K562 (cell line): ENCODE results near the gene TMEM163. TPM values are rescaled to one million over a fixed set of nuclear protein-coding genes. Genes with fewer than 3 reads are reported as not detected.

Source experiments
- ATAC-seq: fragments of 200-7000 bp; cut with Tn5 transposase; 3 replicates; pipeline ENCODE4 v1.9.1; 2020; ENCODE audit warnings: moderate library complexity
- BruUV-seq: library from RNA; stranded (reverse); fragments of 400-500 nt; replicated peaks from 2 replicates; lab custom pipeline; 2021; lab: Mats Ljungman, UMichigan
- CTCF ChIA-PET: fragments of 300-600 bp; formaldehyde crosslinking; extraction: SDS; loops from one replicate; lab custom pipeline; 2021; ENCODE audit warnings: low intra/inter-chr PET ratio; lab: Yijun Ruan, JAX
- POLR2A ChIA-PET: fragments of 300-600, 350-650 bp; sonication (Branson Sonifier 250); formaldehyde crosslinking; extraction: SDS; loops from one replicate; lab custom pipeline; 2021; ENCODE audit warnings: antibody characterized with exemption, inconsistent platforms; lab: Yijun Ruan, JAX
- DNase-seq, 4 experiments: peaks; one replicate each; pipeline versions ENCODE4 v3.0.0 to v3.0.0-alpha.2; 2011 to 2018; ENCODE audit warnings: low spot score in 3 of 4, mixed read lengths in 3 of 4; ENCODE audit errors: extremely low read depth in 1 of 4
- FAIRE-seq: peaks from 2 replicates; lab custom pipeline; 2011; peaks lifted over from hg19 to GRCh38; lab: Jason Lieb, UNC
- H2AFZ ChIP-seq: 2 replicates; pipeline ENCODE4 v1.6.0; 2011; ENCODE audit warnings: low read depth, low read length, control low read depth, inconsistent platforms
- H3K27ac ChIP-seq: fragments of 200-600 bp; 3 replicates; pipeline ENCODE4 v1.8.0; 2011; ENCODE audit warnings: low read depth, mild to moderate bottlenecking, control low read depth, inconsistent platforms, low read length, moderate library complexity, mixed read lengths; ENCODE audit errors: extremely low read depth
- H3K27me3 ChIP-seq, 2 experiments: fragments of 300-600 bp in 1 of 2; 2 replicates in 1 of 2; 3 replicates in 1 of 2; pipeline versions ENCODE4 v1.6.0 to v1.8.0; 2011; ENCODE audit warnings: inconsistent platforms in 2 of 2, low read length in 2 of 2, mild to moderate bottlenecking in 1 of 2, mixed read lengths in 1 of 2, moderate library complexity in 1 of 2; ENCODE audit not compliant: control insufficient read depth in 2 of 2, insufficient read depth in 2 of 2
- H3K36me3 ChIP-seq: fragments of 300-600 bp; 3 replicates; pipeline ENCODE4 v1.8.0; 2011; ENCODE audit warnings: mild to moderate bottlenecking, low read length, inconsistent platforms; ENCODE audit not compliant: control insufficient read depth, insufficient read depth
- H3K4me1 ChIP-seq, 2 experiments: fragments of 200-600 bp in 1 of 2; replicated peaks in 1 of 2; 2 replicates in 1 of 2; 3 replicates in 1 of 2; pipeline versions ENCODE4 v1.5.1 to v1.8.0; 2011; ENCODE audit warnings: inconsistent platforms in 2 of 2, low read length in 2 of 2, mild to moderate bottlenecking in 1 of 2, mixed read lengths in 1 of 2, moderate library complexity in 1 of 2; ENCODE audit not compliant: control insufficient read depth in 2 of 2, insufficient read depth in 2 of 2
- H3K4me2 ChIP-seq: 2 replicates; pipeline ENCODE4 v1.6.1; 2011; ENCODE audit warnings: low read length, control low read depth, inconsistent platforms, mixed read lengths; ENCODE audit not compliant: insufficient read depth
- H3K4me3 ChIP-seq: fragments of 200-600 bp; sonication (generic), shearing (Covaris generic); 2 replicates; pipeline ENCODE4 v1.5.1; 2016; ENCODE audit warnings: control low read depth, inconsistent platforms
- H3K79me2 ChIP-seq: fragments of 200-600 bp; 3 replicates; pipeline ENCODE4 v1.8.0; 2011; ENCODE audit warnings: low read length, inconsistent platforms; ENCODE audit not compliant: control insufficient read depth, insufficient read depth
- H3K9ac ChIP-seq, 2 experiments: 2 replicates each; pipeline versions ENCODE4 v1.6.0 to v1.6.1; 2011; ENCODE audit warnings: low read depth in 2 of 2, low read length in 2 of 2, control low read depth in 1 of 2, inconsistent platforms in 1 of 2, mild to moderate bottlenecking in 1 of 2, mixed read lengths in 1 of 2; ENCODE audit not compliant: insufficient read depth in 1 of 2
- H3K9me1 ChIP-seq: one replicate; pipeline ENCODE4 v1.6.0; 2011; ENCODE audit warnings: inconsistent platforms, mild to moderate bottlenecking, low read length, moderate library complexity; ENCODE audit not compliant: control insufficient read depth, insufficient read depth
- H3K9me3 ChIP-seq: replicated peaks from 2 replicates; pipeline ENCODE4 v1.5.1; 2011; ENCODE audit warnings: low read depth, low read length, inconsistent platforms; ENCODE audit not compliant: control insufficient read depth, insufficient read depth
- H4K20me1 ChIP-seq: replicated peaks from 2 replicates; pipeline ENCODE4 v1.6.1; 2011; ENCODE audit warnings: low read length, inconsistent platforms, mixed read lengths; ENCODE audit not compliant: control insufficient read depth, insufficient read depth
- CEBPB ChIP-seq: fragments of 450-650 bp; IDR thresholded peaks from 2 replicates; pipeline ENCODE4 v1.6.1; 2016; ENCODE audit warnings: missing genetic modification characterization, missing compliant biosample characterization
- CTBP1 ChIP-seq: fragments of 450-650 bp; IDR thresholded peaks from 2 replicates; pipeline ENCODE4 v1.6.1; 2016; ENCODE audit warnings: borderline replicate concordance
- ELK3 ChIP-seq: fragments of 450-650 bp; formaldehyde crosslinking; IDR thresholded peaks from 2 replicates; pipeline ENCODE4 v1.4.0; 2020; ENCODE audit warnings: mild to moderate bottlenecking
- KDM1A ChIP-seq, 2 experiments: fragments of 450-650 bp; IDR thresholded peaks; 2 replicates each; pipeline ENCODE4 v1.6.1; 2016; ENCODE audit warnings: mild to moderate bottlenecking in 2 of 2
- MTA2 ChIP-seq: fragments of 450-650 bp; IDR thresholded peaks from 2 replicates; pipeline ENCODE4 v1.6.1; 2016; ENCODE audit warnings: low read depth
- SAFB ChIP-seq: fragments of 200-400 bp; formaldehyde crosslinking; IDR thresholded peaks from 2 replicates; pipeline ENCODE4 v1.6.1; 2017; ENCODE audit warnings: low read depth, low read length, borderline replicate concordance
- STAT5B ChIP-seq: fragments of 250-450 bp; sonication (Bioruptor Pico); IDR thresholded peaks from 2 replicates; pipeline ENCODE4 v1.8.0; 2021; ENCODE audit warnings: mild to moderate bottlenecking, inconsistent platforms
- TBP ChIP-seq: optimal IDR thresholded peaks from 2 replicates; pipeline ENCODE3; 2011; ENCODE audit warnings: low read depth, low read length, improper control_type of control experiment
- TOE1 ChIP-seq, 2 experiments: fragments of 450-650 bp in 1 of 2; sonication (generic) in 1 of 2; formaldehyde crosslinking in 1 of 2; IDR thresholded peaks; 2 replicates each; pipeline versions ENCODE4 v1.7.1 to v1.8.0; 2016 to 2022; ENCODE audit warnings: borderline replicate concordance in 2 of 2, mild to moderate bottlenecking in 2 of 2, antibody characterized with exemption in 1 of 2, inconsistent platforms in 1 of 2, low read depth in 1 of 2, missing genetic modification reagents in 1 of 2, moderate library complexity in 1 of 2
- TSHZ1 ChIP-seq: fragments of 250-450 bp; sonication (Bioruptor Pico); IDR thresholded peaks from 2 replicates; pipeline ENCODE4 v1.4.0; 2020; ENCODE audit warnings: mild to moderate bottlenecking, moderate library complexity
- ZNF696 ChIP-seq: fragments of 250-450 bp; sonication (Bioruptor Pico); conservative IDR thresholded peaks from 2 replicates; pipeline ENCODE4 v1.4.0; 2020; ENCODE audit warnings: mild to moderate bottlenecking, moderate library complexity
- WGBS: fragments of 100-300 bp; shearing (Covaris generic); methylation state at CpG from one replicate; pipeline ENCODE4 v1.1.6; 2016; ENCODE audit warnings: low coverage, mixed read lengths; ENCODE audit not compliant: insufficient coverage; ENCODE audit errors: missing lambda C conversion rate; 5-methylcytosine and 5-hydroxymethylcytosine counted together
- in situ Hi-C: fragments of 300-500 bp; cut with MboI; formaldehyde crosslinking; loops from 4 replicates; pipeline ENCODE4 v1.15.0; 2018; ENCODE audit warnings: inconsistent platforms, mixed read lengths
- intact Hi-C: fragments of 100-400 bp; cut with micrococcal nuclease; formaldehyde crosslinking; loops from 2 replicates; pipeline ENCODE4 v1.14.2; 2022
- polyA plus RNA-seq, 8 experiments: library from polyadenylated mRNA; depleted of rRNA in 4 of 8; stranded (reverse) in 5 of 8; unstranded in 3 of 8; fragments of >200 nt; fragmentation: Nextera tagmentation in 2 of 8; fragmentation: Illumina TruSeq in 1 of 8; extraction: Ambion mirVana in 2 of 8; extraction: Trizol in 1 of 8; gene quantifications; 2 replicates each; pipeline versions ENCODE4 v1.2.1 to v1.2.3, GENCODE V29; 2011 to 2014; ENCODE audit warnings: inconsistent platforms in 1 of 8, missing spikeins in 1 of 8
- total RNA-seq, 7 experiments: library from RNA; depleted of rRNA in 6 of 7; stranded (reverse); fragments of >200 nt in 6 of 7; fragmentation: Illumina TruSeq in 2 of 7; extraction: Trizol in 2 of 7; gene quantifications; 2 replicates each; pipeline versions ENCODE4 v1.2.1 to v1.2.3, GENCODE V29; 2011 to 2021; ENCODE audit warnings: low replicate concordance in 1 of 7

TMEM163 gene
- total and polyA plus RNA-seq, 9 of the 15 experiments (the other 6 are each of a cell fraction or from before 2014, with no cell fraction given) = 0.04 to 0.68 (median 0.16) TPM; not detected in 3

GRCh38 chr2:134662751-134663150 is 56.0 kb downstream of the TMEM163 start:
- no peaks in the 10 kb centered on the region for H3K36me3 ChIP-seq
- H3K4me2 ChIP-seq = no peak overlapping the region
- no peak overlapping the region for H3K4me3 ChIP-seq
- intact Hi-C loops = no loop called here
- H3K9ac ChIP-seq = no peak overlapping the region
- H3K9me1 ChIP-seq = no peaks in the 10 kb centered on the region
- in situ Hi-C loops = no loop called here
- no peaks in the 10 kb centered on the region for H3K79me2 ChIP-seq
- H3K4me1 ChIP-seq = no peaks in the 10 kb centered on the region
- BruUV-seq = no TSS peak
- DNase-seq (no peak), ATAC-seq (no peak), FAIRE-seq (no peak)
- H2AFZ ChIP-seq = no peak overlapping the region
- no peaks in the 10 kb centered on the region for H4K20me1 ChIP-seq
- H3K27me3 ChIP-seq = peaks cover 3 to 8% of the 10 kb centered on the region in 2 experiments; a peak in 3 of 5 replicates
- no peaks in the 10 kb centered on the region for H3K9me3 ChIP-seq
- CTCF ChIA-PET = no interaction called here
- TF ChIP-seq MTA2 = no peak
- TF ChIP-seq TSHZ1 (CRISPR knock-in tag) = no peak
- TF ChIP-seq STAT5B = no peak
- TF ChIP-seq CEBPB (tag) = no peak
- no peak for TF ChIP-seq KDM1A (IDR thresholded peaks at IDR 0.05)
- TF ChIP-seq TOE1 (IDR thresholded peaks at IDR 0.05; ENCODE audit: borderline replicate concordance) = no peak
- no peak for TF ChIP-seq TOE1 (CRISPR knock-in tag; IDR thresholded peaks at IDR 0.05; ENCODE audit: borderline replicate concordance, low read depth)
- TF ChIP-seq SAFB = no peak
- TF ChIP-seq ZNF696 = no peak
- TF ChIP-seq CTBP1 = no peak
- TF ChIP-seq ELK3 (CRISPR knock-in tag) = no peak
- no peak for TF ChIP-seq TBP
- H3K27ac ChIP-seq = no peak overlapping the region
- POLR2A ChIA-PET = no interaction called here
- 0% methylated on average over 1 of the region's 1 CpG for WGBS
